GM19463 (cell line): ENCODE data around the gene CC2D1A.
"Not testable (repeated sequence)": the region's sequence is repeated elsewhere in the genome, so short reads cannot be mapped to it uniquely, and the experiment has no call there.

Experiments used
- ATAC-seq: cut with Tn5 transposase; IDR thresholded peaks from one replicate; pipeline ENCODE4 v1.9.1; 2021; ENCODE audit warnings: mild to moderate bottlenecking, moderate library complexity; ENCODE audit not compliant: unreplicated experiment

The CC2D1A gene

DNA sequence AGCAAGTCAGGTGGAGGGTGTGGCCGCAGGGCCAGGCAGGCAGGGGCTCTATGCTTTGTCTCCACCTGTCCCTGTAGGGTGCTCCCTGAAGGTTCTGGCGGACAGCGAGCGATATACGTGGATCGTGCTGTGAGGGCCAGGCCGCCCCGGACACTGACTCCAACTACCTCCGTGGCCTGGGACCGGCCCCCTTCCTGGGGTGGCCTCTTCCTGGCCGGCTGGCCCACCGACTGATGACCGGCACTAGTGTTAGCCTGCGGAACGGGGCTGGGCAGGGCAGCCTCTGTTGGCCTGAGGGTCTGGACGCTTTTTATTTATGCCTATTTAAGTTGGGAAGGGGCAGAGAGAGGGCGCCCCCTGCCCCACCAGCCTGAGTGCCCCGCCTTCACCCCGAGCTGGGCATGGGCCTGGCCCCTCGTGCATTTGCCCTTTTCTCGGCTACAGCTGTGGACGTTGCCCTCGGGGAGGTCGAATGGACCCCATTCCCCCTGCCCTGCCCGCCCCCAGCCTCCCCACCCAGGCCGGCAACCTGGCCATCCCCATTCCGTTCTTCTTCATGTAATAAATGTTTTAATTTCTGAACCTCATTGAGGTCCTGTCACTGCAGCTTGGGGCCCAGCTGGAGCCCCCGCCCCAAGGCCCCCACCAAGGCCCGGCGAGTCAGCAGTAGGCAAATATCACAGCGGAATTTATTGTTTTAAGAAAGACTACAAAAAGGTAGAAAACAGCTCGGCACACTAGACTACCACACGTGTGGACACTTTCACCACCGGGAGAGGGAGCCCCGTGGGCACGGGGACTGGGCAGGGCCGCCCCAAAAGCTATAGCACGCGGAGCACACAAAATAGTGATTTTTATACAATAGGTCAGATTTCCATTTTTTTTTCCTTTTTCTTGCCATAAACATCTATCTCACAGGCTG lies 55.1 kb downstream of the CC2D1A start:
- ATAC-seq, result no peak

- ATAC-seq, result no peak
Observed at GRCh38 chr19:13961826-13962698, 56.1 kb downstream of the CC2D1A start.

GRCh38 chr19:13962699-13963602 lies 57.0 kb downstream of the CC2D1A start:
- ATAC-seq, result no peak

DNA sequence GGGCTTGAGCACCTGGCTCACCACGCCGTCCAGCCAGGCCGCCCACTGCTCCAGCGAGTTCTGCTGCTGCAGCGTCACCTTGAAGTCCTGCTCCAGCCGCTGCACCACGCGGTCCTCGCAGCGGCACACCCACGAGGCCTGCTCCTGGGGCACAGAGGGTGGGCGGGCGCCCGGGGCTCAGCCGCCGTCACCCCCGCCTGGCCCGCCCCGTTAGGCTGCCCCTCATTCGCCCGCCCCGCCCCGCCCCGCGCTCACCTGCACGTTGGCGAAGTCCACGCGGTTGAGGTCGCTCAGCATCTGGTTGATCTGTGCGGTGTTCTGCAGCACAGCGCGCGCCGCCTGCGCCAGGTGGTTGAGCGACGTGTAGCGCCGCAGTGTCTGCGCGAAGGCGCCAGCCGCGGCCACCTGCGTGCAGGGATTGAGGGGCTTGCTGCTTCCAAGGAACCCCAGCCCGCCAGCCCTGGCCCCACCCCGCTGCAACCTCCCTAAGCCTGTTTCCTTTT lies 57.7 kb downstream of the CC2D1A start:
- no peak for ATAC-seq

GRCh38 chr19:13964776-13965175 lies 58.8 kb downstream of the CC2D1A start:
- no peak for ATAC-seq

- ATAC-seq, result no peak
Observed at GRCh38 chr19:13965377-13965896, 59.4 kb downstream of the CC2D1A start.

DNA sequence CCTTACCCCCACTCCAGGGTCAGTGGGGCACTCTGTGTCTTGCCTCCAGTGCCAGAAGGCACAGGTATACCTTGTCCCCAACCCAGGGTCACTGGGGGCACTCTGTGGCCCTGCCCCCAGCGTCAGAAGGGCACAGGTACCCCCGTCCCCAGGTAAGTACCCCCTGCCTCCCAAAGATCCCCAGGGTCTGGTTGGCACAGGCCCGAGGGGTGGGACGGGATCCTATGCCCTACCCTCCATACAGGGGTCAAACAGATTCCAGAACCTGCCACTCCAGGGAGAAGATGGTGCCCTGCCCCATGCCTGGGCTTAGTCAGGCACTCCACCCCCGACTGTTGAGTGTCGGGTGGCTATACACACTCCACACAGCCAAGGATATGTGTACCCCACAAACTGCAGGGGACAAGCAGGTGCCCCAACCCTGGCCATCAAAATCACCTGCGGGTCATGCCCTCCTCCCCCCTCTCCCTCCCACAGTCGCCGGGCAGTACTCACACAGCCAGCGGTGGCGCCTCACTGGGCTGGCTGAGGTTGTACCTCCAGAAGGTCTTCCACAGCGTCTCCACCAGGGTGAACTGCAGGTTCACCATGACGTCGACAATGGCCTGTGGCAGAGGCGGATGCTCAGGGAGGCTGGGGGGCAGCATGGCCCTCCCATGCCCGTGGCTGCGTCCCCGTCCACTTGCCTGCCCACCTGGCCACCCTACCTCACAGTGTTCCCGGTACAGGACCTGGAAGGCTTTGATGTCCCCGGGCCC lies 60.1 kb downstream of the CC2D1A start:
- no peak for ATAC-seq

GRCh38 chr19:13966684-13967128 lies 60.7 kb downstream of the CC2D1A start:
- no peak for ATAC-seq

- ATAC-seq, result not testable (repeated sequence)
Observed at GRCh38 chr19:13967206-13967605, 61.2 kb downstream of the CC2D1A start.

- no peak for ATAC-seq
Observed at GRCh38 chr19:13968383-13968935, 62.5 kb downstream of the CC2D1A start.

- ATAC-seq, result no peak
Observed at GRCh38 chr19:13968999-13969398, 63.0 kb downstream of the CC2D1A start.

DNA sequence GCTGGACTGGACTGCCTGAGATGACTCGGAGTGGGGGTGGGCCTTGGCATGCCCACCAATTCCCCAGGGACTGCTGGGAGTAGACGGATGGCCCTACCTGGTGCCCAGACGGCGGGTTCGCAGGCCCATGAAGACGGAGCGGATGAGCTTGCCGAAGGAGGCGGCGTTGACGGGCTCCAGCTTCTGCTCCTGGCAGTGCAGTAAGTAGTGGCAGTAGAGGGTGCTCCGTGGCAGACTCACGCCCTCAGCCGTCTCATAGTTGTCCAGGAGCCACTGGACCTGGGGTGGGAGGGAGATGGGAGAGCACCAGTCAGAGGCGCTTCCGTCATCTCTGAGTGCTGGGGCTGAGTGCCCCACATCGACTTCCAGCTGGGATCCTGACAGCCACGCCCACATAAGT lies 63.9 kb downstream of the CC2D1A start:
- ATAC-seq, result no peak

DNA sequence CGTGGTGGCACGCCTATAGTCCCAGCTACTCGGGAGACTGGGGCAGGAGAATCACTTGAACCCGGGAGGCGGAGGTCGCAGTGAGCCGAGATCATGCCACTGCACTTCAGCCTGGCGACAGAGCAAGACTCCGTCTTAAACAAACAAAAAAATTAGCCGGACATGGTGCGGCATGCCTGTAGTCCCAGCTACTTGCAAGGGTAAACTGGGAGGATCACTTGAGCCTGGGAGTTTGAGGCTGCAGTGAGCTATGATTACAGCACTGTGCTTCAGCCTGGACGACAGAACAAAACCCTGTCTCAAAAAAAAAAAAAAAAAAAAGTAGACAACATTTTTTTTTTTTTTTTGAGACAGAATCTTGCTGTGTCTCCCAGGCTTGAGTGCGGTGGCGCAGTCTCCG lies 65.9 kb downstream of the CC2D1A start:
- ATAC-seq, result not testable (repeated sequence)

- ATAC-seq, result no peak
Observed at GRCh38 chr19:13972368-13973155, 66.6 kb downstream of the CC2D1A start.

GRCh38 chr19:13973479-13973878 lies 67.5 kb downstream of the CC2D1A start:
- not testable (repeated sequence) for ATAC-seq

DNA sequence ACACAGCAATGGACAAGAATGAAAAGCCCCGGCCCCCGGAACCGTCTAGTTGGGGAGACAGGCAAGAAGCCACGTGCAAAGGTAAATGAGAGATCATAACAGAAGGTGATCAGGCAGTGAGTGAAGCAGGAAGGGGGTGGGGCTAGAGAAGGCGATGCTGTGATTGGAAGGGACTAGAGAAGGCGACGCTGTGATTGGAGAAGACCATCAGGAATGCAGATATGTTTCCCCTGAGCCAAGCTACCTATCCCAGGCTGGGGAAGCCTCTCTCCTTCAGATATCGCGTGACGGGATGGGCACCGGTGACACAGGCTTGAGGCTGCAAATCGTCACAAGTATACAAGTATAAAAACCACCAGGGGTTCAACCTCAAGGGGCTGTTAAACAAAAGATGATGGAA lies 68.1 kb downstream of the CC2D1A start:
- no peak for ATAC-seq

- ATAC-seq, result no peak
Observed at GRCh38 chr19:13975870-13976269, 69.9 kb downstream of the CC2D1A start.

DNA sequence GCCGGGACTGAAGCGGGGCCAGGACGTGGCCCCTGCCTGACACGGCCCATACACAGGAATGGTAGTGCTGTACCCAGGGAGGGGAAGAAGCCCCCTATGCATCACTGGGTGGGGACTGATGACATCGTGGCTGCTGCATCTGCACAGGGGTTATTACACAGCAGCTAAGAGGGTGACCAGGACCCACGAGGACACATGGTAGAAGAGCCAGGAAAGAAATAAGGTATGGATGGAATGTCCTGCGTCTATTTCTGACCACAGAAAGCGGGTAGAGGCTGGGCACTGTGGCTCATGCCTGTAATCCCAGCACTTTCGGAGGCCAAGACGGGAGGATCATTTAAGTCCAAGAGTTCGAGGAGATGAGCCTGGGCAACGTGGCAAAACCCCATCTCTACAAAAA lies 70.4 kb downstream of the CC2D1A start:
- no peak for ATAC-seq
